SJCRH30 (cell line): ENCODE results near the gene P2RX1. TPM values are rescaled to one million over a fixed set of nuclear protein-coding genes. Genes with fewer than 3 reads are reported as not detected.
A peak's percentile ranks its signal among the peaks of the same experiment; 100 is the strongest.
"Not testable (repeated sequence)": the region's sequence is repeated elsewhere in the genome, so short reads cannot be mapped to it uniquely, and the experiment has no call there.

ENCODE experiments used
- DNase-seq, 2 experiments: peaks; one replicate each; pipeline ENCODE4 v3.0.0-alpha.2; 2015 to 2020
- H3K27ac ChIP-seq: fragments of 250-450 bp; sonication (Bioruptor Pico); 2 replicates; pipeline ENCODE4 v1.5.1; 2020; ENCODE audit warnings: mild to moderate bottlenecking, moderate library complexity
- H3K27me3 ChIP-seq: fragments of 250-450 bp; sonication (Bioruptor Pico); 2 replicates; pipeline ENCODE4 v1.5.1; 2020; ENCODE audit warnings: mild to moderate bottlenecking, moderate library complexity
- H3K36me3 ChIP-seq: fragments of 250-450 bp; sonication (Bioruptor Pico); 2 replicates; pipeline ENCODE4 v1.5.1; 2020; ENCODE audit warnings: mild to moderate bottlenecking, moderate library complexity
- H3K4me1 ChIP-seq: fragments of 250-450 bp; sonication (Bioruptor Pico); 2 replicates; pipeline ENCODE4 v1.5.1; 2020; ENCODE audit warnings: mild to moderate bottlenecking, moderate library complexity
- H3K4me3 ChIP-seq: fragments of 250-450 bp; sonication (Bioruptor Pico); 2 replicates; pipeline ENCODE4 v1.5.1; 2020; ENCODE audit warnings: mild to moderate bottlenecking, moderate library complexity
- H3K9me3 ChIP-seq: fragments of 250-450 bp; sonication (Bioruptor Pico); replicated peaks from 2 replicates; pipeline ENCODE4 v1.5.1; 2020; ENCODE audit warnings: mild to moderate bottlenecking, moderate library complexity
- total RNA-seq: library from RNA; depleted of rRNA; stranded (reverse); fragments of >200 nt; shearing (Covaris generic); gene quantifications from 2 replicates; pipeline ENCODE4 v1.2.3, GENCODE V29; 2014

The P2RX1 gene
- total RNA-seq, 1 experiment from 2014 or later: 0.06 TPM

- Histone ChIP-seq H3K27ac (peak overlapping the region; percentile 91), H3K4me3 (no peak overlapping the region), H3K4me1 (peaks cover 60% of the 10 kb centered on the region), H3K36me3 (no peaks in the 10 kb centered on the region), H3K27me3 (no peaks in the 10 kb centered on the region), H3K9me3 (no peaks in the 10 kb centered on the region)
- peak; percentile 69 to 74 for DNase-seq
Observed at GRCh38 chr17:3956327-3956957, 40.2 kb upstream of the P2RX1 start.

- peaks cover 52% of the 10 kb centered on the region for H3K4me1 ChIP-seq
- H3K4me3 ChIP-seq: no peak overlapping the region
- no peaks in the 10 kb centered on the region for H3K36me3 ChIP-seq
- H3K27me3 ChIP-seq: no peaks in the 10 kb centered on the region
- H3K9me3 ChIP-seq: no peaks in the 10 kb centered on the region
- DNase-seq: no peak
- peak overlapping the region; percentile 91 for H3K27ac ChIP-seq
Observed at GRCh38 chr17:3955673-3955988, 39.4 kb upstream of the P2RX1 start.

DNA sequence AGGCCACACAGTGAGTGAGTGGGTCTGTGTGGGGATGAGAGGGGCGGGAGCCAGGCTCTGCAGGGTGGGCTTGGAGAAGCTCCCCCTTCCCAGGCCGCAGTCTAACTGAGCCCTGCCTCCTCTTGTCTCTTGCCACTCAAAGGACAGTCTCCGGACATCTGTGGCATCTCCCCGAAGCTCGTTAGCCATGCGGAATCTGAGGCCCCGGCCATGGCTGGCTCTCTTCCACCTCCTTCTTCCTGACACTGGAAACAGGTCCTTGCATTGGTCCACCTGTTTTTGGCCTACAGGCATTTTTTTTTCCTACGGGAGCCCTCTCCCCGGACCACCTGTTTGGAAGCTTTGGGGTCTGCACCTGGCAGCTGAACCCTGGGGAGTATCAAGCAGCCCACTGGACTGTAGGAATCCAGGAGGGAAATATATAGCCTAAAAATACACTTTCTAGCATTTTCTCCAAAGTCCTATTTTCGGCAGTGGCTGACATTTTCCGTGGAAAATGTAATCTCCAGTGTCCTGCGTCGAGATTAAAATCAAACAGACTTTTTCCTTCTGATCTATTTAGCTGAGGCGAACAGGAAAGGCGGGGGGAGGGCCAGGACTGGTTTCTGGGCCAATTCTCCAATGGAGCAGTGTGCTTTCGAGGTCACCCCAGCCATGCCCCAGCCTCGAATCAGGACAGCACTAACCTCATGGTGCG is 38.9 kb upstream of the P2RX1 start:
- H3K4me1 ChIP-seq: peaks cover 47% of the 10 kb centered on the region
- no peaks in the 10 kb centered on the region for H3K36me3 ChIP-seq
- H3K9me3 ChIP-seq: no peaks in the 10 kb centered on the region
- H3K27me3 ChIP-seq: no peaks in the 10 kb centered on the region
- peak overlapping the region; percentile 91 for H3K27ac ChIP-seq
- H3K4me3 ChIP-seq: no peak overlapping the region
- peak; percentile 51 to 64 for DNase-seq

GRCh38 chr17:3954086-3954485 is 37.8 kb upstream of the P2RX1 start:
- Histone ChIP-seq H3K27ac (no peak overlapping the region), H3K9me3 (no peaks in the 10 kb centered on the region), H3K27me3 (no peaks in the 10 kb centered on the region), H3K4me1 (peaks cover 40% of the 10 kb centered on the region), H3K36me3 (no peaks in the 10 kb centered on the region), H3K4me3 (no peak overlapping the region)
- DNase-seq: no peak

GRCh38 chr17:3953542-3953941 is 37.3 kb upstream of the P2RX1 start:
- no peaks in the 10 kb centered on the region for H3K9me3 ChIP-seq
- H3K4me1 ChIP-seq: peaks cover 39% of the 10 kb centered on the region
- H3K27ac ChIP-seq: no peak overlapping the region
- H3K27me3 ChIP-seq: no peaks in the 10 kb centered on the region
- DNase-seq: no peak
- no peaks in the 10 kb centered on the region for H3K36me3 ChIP-seq
- H3K4me3 ChIP-seq: no peak overlapping the region

- H3K4me3 ChIP-seq: no peak overlapping the region
- no peak for DNase-seq
- no peaks in the 10 kb centered on the region for H3K36me3 ChIP-seq
- H3K4me1 ChIP-seq: peaks cover 28% of the 10 kb centered on the region
- no peak overlapping the region for H3K27ac ChIP-seq
- no peaks in the 10 kb centered on the region for H3K27me3 ChIP-seq
- H3K9me3 ChIP-seq: no peaks in the 10 kb centered on the region
Observed at GRCh38 chr17:3952186-3952585, 35.9 kb upstream of the P2RX1 start.

- no peaks in the 10 kb centered on the region for H3K27me3 ChIP-seq
- no peak overlapping the region for H3K27ac ChIP-seq
- no peak for DNase-seq
- H3K36me3 ChIP-seq: no peaks in the 10 kb centered on the region
- H3K4me1 ChIP-seq: peaks cover 22% of the 10 kb centered on the region
- H3K9me3 ChIP-seq: no peaks in the 10 kb centered on the region
- no peak overlapping the region for H3K4me3 ChIP-seq
Observed at GRCh38 chr17:3951420-3951819, 35.2 kb upstream of the P2RX1 start.

DNA sequence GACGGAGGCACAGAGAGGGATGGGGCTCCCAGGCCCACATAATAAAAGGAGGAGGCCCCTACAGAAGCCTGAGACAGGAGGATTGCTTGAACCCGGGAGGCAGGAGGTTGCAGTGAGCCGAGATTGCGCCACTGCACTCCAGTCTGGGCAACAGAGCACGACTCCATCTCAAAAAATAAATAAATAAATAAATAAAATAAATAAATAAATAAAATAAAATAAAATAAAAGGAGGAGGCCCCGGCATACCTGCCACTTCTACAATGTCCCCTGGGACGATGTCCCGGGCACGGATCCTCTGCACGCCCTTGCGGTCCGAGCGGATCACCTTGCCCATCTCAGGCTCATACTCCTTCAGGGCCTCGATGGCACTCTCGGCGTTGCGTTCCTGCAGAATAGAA is 34.7 kb upstream of the P2RX1 start:
- Histone ChIP-seq H3K4me3 (no peak overlapping the region), H3K27ac (no peak overlapping the region), H3K4me1 (peaks cover 19% of the 10 kb centered on the region), H3K36me3 (no peaks in the 10 kb centered on the region), H3K9me3 (no peaks in the 10 kb centered on the region), H3K27me3 (no peaks in the 10 kb centered on the region)
- no peak for DNase-seq

GRCh38 chr17:3950584-3950983 is 34.3 kb upstream of the P2RX1 start:
- Histone ChIP-seq H3K36me3 (no peaks in the 10 kb centered on the region), H3K27me3 (no peaks in the 10 kb centered on the region), H3K9me3 (no peaks in the 10 kb centered on the region), H3K4me1 (peaks cover 15% of the 10 kb centered on the region), H3K27ac (no peak overlapping the region), H3K4me3 (no peak overlapping the region)
- DNase-seq: no peak

DNA sequence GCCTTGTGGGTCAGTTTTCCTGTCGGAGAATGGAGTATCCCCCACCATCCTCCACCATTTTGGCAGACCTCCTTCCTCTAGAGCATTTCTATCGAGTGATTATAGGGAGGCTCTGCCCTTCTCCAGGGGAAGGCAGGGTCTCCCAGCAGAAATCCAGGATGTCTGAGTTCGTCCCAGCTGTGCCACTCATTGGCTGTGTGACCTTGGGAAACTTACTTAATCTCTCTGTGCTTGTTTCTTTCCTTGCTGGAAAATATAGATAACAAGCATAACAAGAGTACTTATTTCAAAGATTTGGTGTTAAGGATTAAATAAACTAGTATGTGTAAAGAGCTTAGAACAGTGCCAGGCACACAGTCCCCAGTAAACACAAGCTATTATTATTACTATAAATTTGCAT is 33.2 kb upstream of the P2RX1 start:
- no peak for DNase-seq
- H3K9me3 ChIP-seq: no peaks in the 10 kb centered on the region
- no peaks in the 10 kb centered on the region for H3K36me3 ChIP-seq
- H3K4me1 ChIP-seq: peaks cover 4% of the 10 kb centered on the region
- H3K4me3 ChIP-seq: no peak overlapping the region
- no peaks in the 10 kb centered on the region for H3K27me3 ChIP-seq
- no peak overlapping the region for H3K27ac ChIP-seq

DNA sequence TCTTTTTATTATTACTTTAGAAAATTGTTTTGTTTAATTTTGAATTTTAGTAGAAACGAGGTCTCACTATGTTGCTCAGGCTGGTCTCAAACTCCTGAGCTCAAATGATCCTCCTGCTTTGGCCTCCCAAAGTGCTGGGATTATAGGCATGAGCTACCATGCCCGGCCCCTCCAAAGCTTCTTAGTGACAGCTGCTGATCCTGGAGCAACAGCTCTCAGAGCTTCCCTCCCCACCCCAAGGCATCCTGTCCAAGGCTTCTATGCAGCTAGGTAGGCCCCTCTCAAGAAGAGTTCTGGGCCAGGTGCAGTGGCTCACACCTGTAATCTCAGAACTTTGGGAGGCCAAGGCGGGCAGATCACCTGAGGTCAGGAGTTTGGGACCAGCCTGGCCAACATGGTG is 32.3 kb upstream of the P2RX1 start:
- H3K9me3 ChIP-seq, H3K27ac ChIP-seq, H3K4me3 ChIP-seq, H3K36me3 ChIP-seq, H3K27me3 ChIP-seq: not testable (repeated sequence)
- H3K4me1 ChIP-seq: peaks cover 11% of the 10 kb centered on the region
- peak in 1 of 2 experiments; percentile 43 for DNase-seq

DNA sequence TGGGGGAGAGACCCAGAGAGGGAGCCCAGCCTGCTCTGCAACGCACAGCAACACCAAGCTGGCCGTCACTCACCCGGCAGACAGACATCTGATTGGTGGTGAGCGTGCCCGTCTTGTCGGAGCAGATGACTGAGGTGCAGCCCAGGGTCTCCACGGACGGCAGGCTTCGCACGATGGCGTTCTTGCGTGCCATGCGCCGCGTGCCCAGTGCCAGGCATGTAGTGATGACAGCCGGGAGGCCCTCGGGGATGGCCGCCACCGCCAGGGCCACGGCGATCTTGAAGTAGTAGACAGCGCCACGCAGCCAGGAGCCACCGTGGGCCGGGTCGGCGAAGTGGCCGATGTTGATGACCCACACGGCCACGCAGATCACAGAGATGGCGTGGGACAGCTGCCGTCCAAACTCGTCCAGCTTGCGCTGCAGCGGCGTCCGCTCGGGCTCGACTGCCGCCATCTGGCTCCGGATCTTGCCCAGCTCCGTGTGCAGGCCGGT is 31.1 kb upstream of the P2RX1 start:
- H3K4me1 ChIP-seq: peaks cover 11% of the 10 kb centered on the region
- no peaks in the 10 kb centered on the region for H3K36me3 ChIP-seq
- H3K4me3 ChIP-seq: no peak overlapping the region
- H3K27me3 ChIP-seq: no peaks in the 10 kb centered on the region
- DNase-seq: no peak
- no peak overlapping the region for H3K27ac ChIP-seq
- H3K9me3 ChIP-seq: no peaks in the 10 kb centered on the region

GRCh38 chr17:3946711-3947235 is 30.5 kb upstream of the P2RX1 start:
- DNase-seq: peak in 1 of 2 experiments; percentile 42
- no peaks in the 10 kb centered on the region for H3K9me3 ChIP-seq
- no peaks in the 10 kb centered on the region for H3K36me3 ChIP-seq
- H3K27ac ChIP-seq: no peak overlapping the region
- peaks cover 11% of the 10 kb centered on the region for H3K4me1 ChIP-seq
- H3K27me3 ChIP-seq: no peaks in the 10 kb centered on the region
- H3K4me3 ChIP-seq: no peak overlapping the region

- H3K27ac ChIP-seq: no peak overlapping the region
- no peaks in the 10 kb centered on the region for H3K27me3 ChIP-seq
- no peaks in the 10 kb centered on the region for H3K9me3 ChIP-seq
- H3K36me3 ChIP-seq: no peaks in the 10 kb centered on the region
- H3K4me3 ChIP-seq: no peak overlapping the region
- peak in 1 of 2 experiments; percentile 24 for DNase-seq
- peaks cover 11% of the 10 kb centered on the region for H3K4me1 ChIP-seq
Observed at GRCh38 chr17:3944485-3945388, 28.5 kb upstream of the P2RX1 start.
